MCF 10A (cell line): ENCODE data around the gene ZNF528. TPM values are rescaled to one million over a fixed set of nuclear protein-coding genes. Genes with fewer than 3 reads are reported as not detected.
A peak's percentile ranks its signal among the peaks of the same experiment; 100 is the strongest.

Experiments
- BruUV-seq: library from RNA; stranded (reverse); fragments of 400-500 nt; replicated peaks from 2 replicates; lab custom pipeline; 2021; lab: Mats Ljungman, UMichigan
- CTCF ChIA-PET: fragments of 300-600 bp; sonication (Branson Sonifier 250); formaldehyde crosslinking; extraction: SDS; loops from one replicate; lab custom pipeline; 2021; ENCODE audit warnings: antibody characterized with exemption, inconsistent platforms; lab: Yijun Ruan, JAX
- POLR2A ChIA-PET: fragments of 300-600, 350-650 bp; sonication (Branson Sonifier 250); formaldehyde crosslinking; extraction: SDS; loops from one replicate; lab custom pipeline; 2020; ENCODE audit warnings: antibody characterized with exemption, inconsistent platforms; lab: Yijun Ruan, JAX
- DNase-seq: peaks from one replicate; pipeline ENCODE4 v3.0.0-alpha.2; 2018; ENCODE audit not compliant: unreplicated experiment
- H3K27ac Mint-ChIP-seq: one replicate; pipeline ENCODE4 v1.8.0; 2022; ENCODE audit warnings: mild to moderate bottlenecking, low read depth, mixed read lengths; ENCODE audit not compliant: unreplicated experiment
- H3K27me3 Mint-ChIP-seq: one replicate; pipeline ENCODE4 v1.8.0; 2022; ENCODE audit warnings: mixed read lengths; ENCODE audit not compliant: insufficient read depth, unreplicated experiment
- H3K36me3 Mint-ChIP-seq: one replicate; pipeline ENCODE4 v1.8.0; 2022; ENCODE audit warnings: mild to moderate bottlenecking, moderate library complexity, mixed read lengths; ENCODE audit not compliant: insufficient read depth, unreplicated experiment
- H3K4me1 Mint-ChIP-seq: one replicate; pipeline ENCODE4 v1.8.0; 2022; ENCODE audit warnings: mixed read lengths; ENCODE audit not compliant: insufficient read depth, unreplicated experiment
- H3K4me3 Mint-ChIP-seq: one replicate; pipeline ENCODE4 v1.8.0; 2022; ENCODE audit warnings: mild to moderate bottlenecking, moderate library complexity, mixed read lengths; ENCODE audit not compliant: unreplicated experiment
- H3K9me3 Mint-ChIP-seq: one replicate; pipeline ENCODE4 v1.8.0; 2022; ENCODE audit warnings: mixed read lengths; ENCODE audit not compliant: unreplicated experiment
- intact Hi-C: fragments of 100-400 bp; cut with micrococcal nuclease; formaldehyde crosslinking; loops from 2 replicates; pipeline ENCODE4 v1.14.1; 2022
- total RNA-seq: library from RNA; stranded (reverse); gene quantifications from 2 replicates; pipeline ENCODE4 v1.2.3, GENCODE V29; 2022
- TF ChIP-seq, protein P1 (sequence below): fragments of 200-600 bp; IDR thresholded peaks from one replicate; pipeline ENCODE4 v1.8.0; 2022; ENCODE audit warnings: antibody characterized with exemption, mild to moderate bottlenecking; ENCODE audit not compliant: unreplicated experiment

Gene ZNF528
- total RNA-seq, 1 experiment from 2014 or later = 16.0 TPM

DNA sequence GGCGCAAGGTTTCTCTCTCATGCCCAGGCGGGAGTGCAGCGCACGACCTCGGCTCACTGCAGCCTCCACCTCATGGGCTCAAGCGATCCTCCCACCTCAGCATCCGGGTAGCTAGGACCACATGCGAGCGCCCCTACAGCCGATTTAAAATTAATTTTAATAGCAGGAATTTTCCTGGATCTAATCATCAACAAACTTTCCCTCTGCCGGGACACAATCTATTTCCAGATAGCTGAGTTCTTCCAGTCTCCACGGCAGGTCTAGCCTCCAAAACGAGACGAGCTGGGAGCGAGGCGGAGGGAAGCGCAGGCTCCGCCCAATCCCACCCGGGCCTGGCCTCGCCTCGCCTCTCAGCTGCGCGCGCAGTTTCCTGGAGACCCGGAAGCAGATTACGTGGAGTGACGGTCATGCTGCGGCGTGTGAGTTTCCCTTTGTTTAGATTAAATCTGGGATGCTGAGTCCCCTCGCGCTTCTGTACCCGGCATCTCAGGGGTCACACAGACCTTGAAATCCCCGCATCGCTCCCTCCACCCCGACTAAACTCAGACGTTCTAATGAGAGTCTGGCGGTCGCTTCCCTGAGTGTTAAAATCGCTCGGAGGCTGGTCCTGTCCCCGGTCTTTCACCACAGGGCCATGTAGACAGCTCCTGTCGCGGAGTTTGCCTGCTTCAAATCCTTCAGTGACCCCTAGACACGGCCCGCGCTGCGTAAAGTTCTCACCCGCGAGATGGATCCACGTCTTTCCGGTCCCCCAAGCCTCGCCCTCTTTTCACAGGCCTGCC is 27.9 kb upstream of the ZNF528 start, which contains the start of gene ZNF880:
TSS of gene ZNF880 (plus strand) at position 365 of the 782 bp plus-strand sequence. CDS start at position 408, 43 bp downstream.
- H3K27ac Mint-ChIP-seq = peak within 1 kb of the TSS; percentile 86
- ChIA-PET CTCF (interaction anchor here (0.6 kb wide), 1 partner anchor 479 kb away, joined by 4 read pairs; no protein-coding TSS in a partner anchor), POLR2A (no interaction called here)
- H3K4me1 Mint-ChIP-seq = no peaks in the 10 kb centered on the region
- TSS peak; percentile 77 for BruUV-seq
- DNase-seq = peak; percentile 73
- peak within 1 kb of the TSS; percentile 80 for H3K4me3 Mint-ChIP-seq
- peaks cover 8% of the 10 kb centered on the region for H3K9me3 Mint-ChIP-seq
- no peaks in the 10 kb centered on the region for H3K27me3 Mint-ChIP-seq
- intact Hi-C loops = no loop called here
- peaks cover 12% of the 10 kb centered on the region for H3K36me3 Mint-ChIP-seq
- TF ChIP-seq, protein P1, sequence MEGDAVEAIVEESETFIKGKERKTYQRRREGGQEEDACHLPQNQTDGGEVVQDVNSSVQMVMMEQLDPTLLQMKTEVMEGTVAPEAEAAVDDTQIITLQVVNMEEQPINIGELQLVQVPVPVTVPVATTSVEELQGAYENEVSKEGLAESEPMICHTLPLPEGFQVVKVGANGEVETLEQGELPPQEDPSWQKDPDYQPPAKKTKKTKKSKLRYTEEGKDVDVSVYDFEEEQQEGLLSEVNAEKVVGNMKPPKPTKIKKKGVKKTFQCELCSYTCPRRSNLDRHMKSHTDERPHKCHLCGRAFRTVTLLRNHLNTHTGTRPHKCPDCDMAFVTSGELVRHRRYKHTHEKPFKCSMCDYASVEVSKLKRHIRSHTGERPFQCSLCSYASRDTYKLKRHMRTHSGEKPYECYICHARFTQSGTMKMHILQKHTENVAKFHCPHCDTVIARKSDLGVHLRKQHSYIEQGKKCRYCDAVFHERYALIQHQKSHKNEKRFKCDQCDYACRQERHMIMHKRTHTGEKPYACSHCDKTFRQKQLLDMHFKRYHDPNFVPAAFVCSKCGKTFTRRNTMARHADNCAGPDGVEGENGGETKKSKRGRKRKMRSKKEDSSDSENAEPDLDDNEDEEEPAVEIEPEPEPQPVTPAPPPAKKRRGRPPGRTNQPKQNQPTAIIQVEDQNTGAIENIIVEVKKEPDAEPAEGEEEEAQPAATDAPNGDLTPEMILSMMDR = no peak

DNA sequence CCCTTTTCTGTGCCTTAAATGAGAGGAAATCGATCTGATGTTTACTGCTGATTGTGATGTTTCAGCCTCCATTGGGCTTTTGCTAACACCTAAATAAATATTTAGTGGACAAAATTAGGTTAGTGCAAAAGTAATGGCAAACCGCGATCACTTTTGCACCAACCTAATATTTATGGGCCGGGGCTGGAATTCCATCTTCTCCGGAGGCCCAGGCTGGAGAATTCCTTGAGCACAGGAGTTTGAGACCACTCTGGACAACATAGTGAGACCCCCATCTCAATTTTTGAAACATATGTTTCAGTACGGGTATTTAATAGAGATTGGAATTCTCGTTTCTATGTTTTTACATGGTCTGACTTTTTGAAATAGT is 27.3 kb upstream of the ZNF528 start:
- Mint-ChIP-seq H3K4me3 (peak overlapping the region; percentile 80), H3K36me3 (peaks cover 17% of the 10 kb centered on the region), H3K27me3 (no peaks in the 10 kb centered on the region), H3K27ac (peak overlapping the region; percentile 86), H3K9me3 (peaks cover 8% of the 10 kb centered on the region), H3K4me1 (no peaks in the 10 kb centered on the region)
- TF ChIP-seq, protein P1 = no peak
- no peak for DNase-seq
- POLR2A ChIA-PET = no interaction called here
- BruUV-seq = no TSS peak
- intact Hi-C loops = no loop called here
- CTCF ChIA-PET = interaction anchor here (0.6 kb wide), 1 partner anchor 478 kb away, joined by 4 read pairs; no protein-coding TSS in a partner anchor

DNA sequence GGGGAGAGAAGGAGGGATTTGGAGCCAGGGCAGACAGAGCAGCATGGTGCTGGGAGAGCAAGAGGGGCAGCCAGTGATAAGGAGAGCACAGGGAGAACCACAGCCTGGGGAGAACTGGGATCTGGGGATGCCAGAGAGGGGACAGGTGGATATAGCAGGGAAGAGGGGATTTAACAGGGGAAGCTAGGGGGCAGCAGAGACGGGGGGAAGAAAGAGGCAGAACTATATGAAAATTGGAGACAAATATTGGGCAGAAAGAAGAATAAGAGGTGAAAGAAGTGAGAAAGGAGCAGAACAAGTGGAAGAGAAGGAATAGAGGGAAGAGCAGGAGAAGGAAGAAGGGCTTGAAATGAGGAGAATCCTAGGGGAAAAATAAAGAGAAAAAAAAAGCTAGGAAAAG is 6.5 kb upstream of the ZNF528 start:
- Mint-ChIP-seq H3K9me3 (peaks cover 18% of the 10 kb centered on the region), H3K27ac (no peak overlapping the region), H3K27me3 (no peaks in the 10 kb centered on the region), H3K36me3 (no peaks in the 10 kb centered on the region), H3K4me1 (no peaks in the 10 kb centered on the region), H3K4me3 (no peak overlapping the region)
- intact Hi-C loops = no loop called here
- CTCF ChIA-PET = interaction anchor here (0.6 kb wide), 1 partner anchor 1128 kb away, joined by 3 read pairs; no protein-coding TSS in a partner anchor
- no TSS peak for BruUV-seq
- TF ChIP-seq, protein P1 = no peak
- POLR2A ChIA-PET = interaction anchor here (0.7 kb wide), 1 partner anchor 20 kb away, joined by 3 read pairs; no protein-coding TSS in a partner anchor
- no peak for DNase-seq

DNA sequence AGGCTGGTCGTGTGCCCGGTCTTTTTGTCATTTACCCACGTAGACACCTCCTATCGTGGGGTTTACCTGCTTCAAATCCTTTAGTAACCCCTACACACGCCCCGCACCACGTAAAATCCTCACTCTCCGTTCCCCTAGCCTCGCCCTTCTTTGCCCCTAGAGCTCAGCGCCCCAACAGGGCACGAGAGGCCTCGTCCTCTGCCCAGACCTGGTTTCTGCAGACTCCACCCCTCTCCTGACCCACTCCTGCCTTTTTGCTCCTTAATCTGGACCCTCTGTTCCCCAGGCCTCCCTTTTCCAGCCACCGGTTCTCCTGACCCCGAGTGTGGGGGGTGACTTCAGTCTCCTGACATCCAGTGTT is 412 bp downstream of the ZNF528 start:
- ChIA-PET POLR2A (interaction anchor here (0.5 to 0.7 kb wide), 4 partner anchors 9 to 129 kb away, joined by 3 to 4 read pairs (median 4); no protein-coding TSS in a partner anchor), CTCF (interaction anchor here (0.6 kb wide), 1 partner anchor 48 kb away, joined by 3 read pairs; no protein-coding TSS in a partner anchor)
- H3K27me3 Mint-ChIP-seq = no peaks in the 10 kb centered on the region
- TSS peak; percentile 72 for BruUV-seq
- peaks cover 6% of the 10 kb centered on the region for H3K4me1 Mint-ChIP-seq
- no peak for DNase-seq
- peak overlapping the region; percentile 76 for H3K4me3 Mint-ChIP-seq
- peaks cover 37% of the 10 kb centered on the region for H3K9me3 Mint-ChIP-seq
- TF ChIP-seq, protein P1 = no peak
- peaks cover 28% of the 10 kb centered on the region for H3K36me3 Mint-ChIP-seq
- peak overlapping the region; percentile 94 for H3K27ac Mint-ChIP-seq
- intact Hi-C loops = no loop called here
